Neuronal stem cell (in vitro differentiated cells): ENCODE measurements around the gene IMP3.

Experiments
- DNase-seq: peaks from one replicate; pipeline ENCODE4 v3.0.0-alpha.2; 2013; ENCODE audit warnings: low spot score
- H2AFZ ChIP-seq: one replicate; pipeline ENCODE4 v1.6.1; 2013; ENCODE audit warnings: mild to moderate bottlenecking, low read length, inconsistent platforms
- H2AK5ac ChIP-seq: 2 replicates; pipeline ENCODE4 v1.6.1; 2013; ENCODE audit warnings: low read depth, mild to moderate bottlenecking, inconsistent platforms, low read length, moderate library complexity, mixed read lengths
- H2BK120ac ChIP-seq: 2 replicates; pipeline ENCODE4 v1.6.1; 2013; ENCODE audit warnings: low read depth, mild to moderate bottlenecking, inconsistent platforms, low read length, moderate library complexity, mixed read lengths
- H2BK12ac ChIP-seq: one replicate; pipeline ENCODE4 v1.6.1; 2013; ENCODE audit warnings: low read length, inconsistent platforms
- H2BK15ac ChIP-seq: 2 replicates; pipeline ENCODE4 v1.6.1; 2013; ENCODE audit warnings: mild to moderate bottlenecking, low read length, inconsistent platforms, mixed read lengths
- H2BK5ac ChIP-seq: one replicate; pipeline ENCODE4 v1.6.1; 2013; ENCODE audit warnings: inconsistent platforms, mild to moderate bottlenecking, low read length, moderate library complexity
- H3K14ac ChIP-seq: one replicate; pipeline ENCODE4 v1.6.1; 2013; ENCODE audit warnings: low read length, inconsistent platforms
- H3K18ac ChIP-seq: 2 replicates; pipeline ENCODE4 v1.6.1; 2013; ENCODE audit warnings: low read length, inconsistent platforms
- H3K23ac ChIP-seq: 2 replicates; pipeline ENCODE4 v1.6.1; 2013; ENCODE audit warnings: low read depth, mild to moderate bottlenecking, mixed read lengths, low read length, inconsistent platforms; ENCODE audit not compliant: poor library complexity
- H3K27ac ChIP-seq: replicated peaks from 3 replicates; pipeline ENCODE4 v1.5.1; 2013; ENCODE audit warnings: low read length, inconsistent platforms
- H3K27me3 ChIP-seq, 3 experiments: 2 replicates each; pipeline ENCODE4 v1.6.1; 2013; ENCODE audit warnings: low read length in 3 of 3, mild to moderate bottlenecking in 2 of 3, inconsistent platforms in 1 of 3, low read depth in 1 of 3, mixed read lengths in 1 of 3, moderate library complexity in 1 of 3; ENCODE audit not compliant: control insufficient read depth in 3 of 3, insufficient read depth in 3 of 3
- H3K36me3 ChIP-seq, 2 donors: replicated peaks in 1 of 2; 2 replicates each; pipeline ENCODE4 v1.6.1; 2013; ENCODE audit warnings: low read length in 2 of 2; ENCODE audit not compliant: control insufficient read depth in 2 of 2, insufficient read depth in 2 of 2
- H3K4ac ChIP-seq: 2 replicates; pipeline ENCODE4 v1.6.1; 2013; ENCODE audit warnings: inconsistent platforms, mild to moderate bottlenecking, low read length, moderate library complexity
- H3K4me1 ChIP-seq, 2 donors: 1 replicate in 1 of 2; 2 replicates in 1 of 2; pipeline ENCODE4 v1.6.1; 2013; ENCODE audit warnings: low read length in 2 of 2, low read depth in 1 of 2; ENCODE audit not compliant: control insufficient read depth in 2 of 2, insufficient read depth in 1 of 2
- H3K4me2 ChIP-seq: one replicate; pipeline ENCODE4 v1.6.1; 2013; ENCODE audit warnings: mild to moderate bottlenecking, low read length, inconsistent platforms; ENCODE audit not compliant: insufficient read depth, poor library complexity, severe bottlenecking
- H3K4me3 ChIP-seq, 2 donors: 2 replicates each; pipeline ENCODE4 v1.5.1; 2013; ENCODE audit warnings: low read length in 2 of 2, mild to moderate bottlenecking in 2 of 2, inconsistent platforms in 1 of 2, moderate library complexity in 1 of 2
- H3K79me1 ChIP-seq: one replicate; pipeline ENCODE4 v1.6.1; 2013; ENCODE audit warnings: low read depth, mild to moderate bottlenecking, inconsistent platforms, low read length, moderate library complexity
- H3K9ac ChIP-seq: one replicate; pipeline ENCODE4 v1.6.1; 2013; ENCODE audit warnings: mild to moderate bottlenecking, low read depth, low read length, inconsistent platforms; ENCODE audit not compliant: poor library complexity
- H3K9me3 ChIP-seq, 2 donors: replicated peaks in 1 of 2; 2 replicates each; pipeline versions ENCODE3 to v1.6.1; 2013; ENCODE audit warnings: low read length in 2 of 2, mild to moderate bottlenecking in 2 of 2, inconsistent platforms in 1 of 2, low read depth in 1 of 2, mixed read lengths in 1 of 2, moderate library complexity in 1 of 2; ENCODE audit not compliant: control insufficient read depth in 2 of 2, insufficient read depth in 1 of 2
- H4K8ac ChIP-seq: one replicate; pipeline ENCODE4 v1.6.1; 2013; ENCODE audit warnings: low read depth, mild to moderate bottlenecking, inconsistent platforms, low read length, moderate library complexity
- H4K91ac ChIP-seq: one replicate; pipeline ENCODE4 v1.6.1; 2013; ENCODE audit warnings: low read length, low read depth, mild to moderate bottlenecking, inconsistent platforms; ENCODE audit not compliant: poor library complexity
- WGBS, 2 donors: extraction: QIAGEN DNeasy Blood & Tissue Kit; methylation state at CpG; one replicate each; pipeline ENCODE4 v1.1.7; 2013; ENCODE audit warnings: missing lambda C conversion rate in 2 of 2, mixed read lengths in 1 of 2; ENCODE audit not compliant: insufficient read length in 2 of 2, insufficient replicate concordance in 1 of 2; ENCODE audit errors: extremely low coverage in 2 of 2; 5-methylcytosine and 5-hydroxymethylcytosine counted together

The IMP3 gene

GRCh38 chr15:75646112-75646943 is 6.3 kb upstream of the IMP3 start:
- no CpG with 5 or more reads among the region's 5 CpGs for WGBS, 2 donors
- H3K27ac ChIP-seq = no peak overlapping the region

GRCh38 chr15:75644376-75644775 is 4.4 kb upstream of the IMP3 start:
- no peak overlapping the region for H2BK120ac ChIP-seq
- H3K4me3 ChIP-seq = no peak overlapping the region
- H3K9me3 ChIP-seq = no peaks in the 10 kb centered on the region
- no peak overlapping the region for H4K8ac ChIP-seq
- H3K4me1 ChIP-seq = peaks cover 9 to 11% of the 10 kb centered on the region in 2 donors
- H2BK12ac ChIP-seq = no peak overlapping the region
- H3K27ac ChIP-seq = no peak overlapping the region
- H3K27me3 ChIP-seq = peaks cover 0 to 9% (median 0%) of the 10 kb centered on the region in 3 experiments
- H2AK5ac ChIP-seq = no peak overlapping the region
- H3K4me2 ChIP-seq = no peak overlapping the region
- H4K91ac ChIP-seq = no peak overlapping the region
- no peak overlapping the region for H3K18ac ChIP-seq
- peaks cover 0 to 2% of the 10 kb centered on the region in 2 donors for H3K36me3 ChIP-seq
- H3K14ac ChIP-seq = no peak overlapping the region
- no peak overlapping the region for H2AFZ ChIP-seq
- no peak overlapping the region for H2BK5ac ChIP-seq
- no peak overlapping the region for H2BK15ac ChIP-seq
- H3K4ac ChIP-seq = no peak overlapping the region
- DNase-seq = no peak
- H3K9ac ChIP-seq = no peak overlapping the region
- no peak overlapping the region for H3K23ac ChIP-seq
- no CpG with 5 or more reads among the region's 2 CpGs for WGBS, 2 donors
- H3K79me1 ChIP-seq = peaks cover 12% of the 10 kb centered on the region

More at GRCh38 chr15:75646112-75646943, 6.3 kb upstream of the IMP3 start:
- Histone ChIP-seq H3K27me3 (peaks cover 0 to 9% (median 0%) of the 10 kb centered on the region in 3 experiments), H3K79me1 (peaks cover 9% of the 10 kb centered on the region), H3K4ac (no peak overlapping the region), H4K8ac (no peak overlapping the region), H2BK5ac (no peak overlapping the region), H2BK15ac (no peak overlapping the region), H4K91ac (no peak overlapping the region), H2AK5ac (no peak overlapping the region), H3K9me3 (no peaks in the 10 kb centered on the region), H3K9ac (peak overlapping the region; percentile 93), H3K14ac (no peak overlapping the region), H3K4me1 (peaks cover 27 to 28% of the 10 kb centered on the region in 2 donors), H3K23ac (no peak overlapping the region), H3K4me3 (peak overlapping the region; percentile 96 to 98), H2AFZ (peak overlapping the region; percentile 99), H2BK12ac (no peak overlapping the region), H3K18ac (no peak overlapping the region), H3K4me2 (peak overlapping the region; percentile 99), H2BK120ac (no peak overlapping the region), H3K36me3 (peaks cover 13 to 22% of the 10 kb centered on the region in 2 donors)
- no peak for DNase-seq

GRCh38 chr15:75641603-75642002 is 1.6 kb upstream of the IMP3 start:
- Histone ChIP-seq H3K9ac (peak overlapping the region; percentile 34), H3K36me3 (peaks cover 0 to 16% of the 10 kb centered on the region in 2 donors), H3K79me1 (peaks cover 6% of the 10 kb centered on the region), H2BK5ac (no peak overlapping the region), H3K23ac (no peak overlapping the region), H3K4me2 (no peak overlapping the region), H3K4me1 (peaks cover 4 to 7% of the 10 kb centered on the region in 2 donors), H3K14ac (no peak overlapping the region), H4K91ac (no peak overlapping the region), H3K27ac (no peak overlapping the region), H2BK120ac (no peak overlapping the region), H3K4me3 (no peak overlapping the region), H2AFZ (no peak overlapping the region), H3K18ac (no peak overlapping the region), H2AK5ac (no peak overlapping the region), H2BK15ac (no peak overlapping the region), H2BK12ac (no peak overlapping the region), H4K8ac (no peak overlapping the region), H3K4ac (no peak overlapping the region), H3K27me3 (peaks cover 0 to 6% (median 0%) of the 10 kb centered on the region in 3 experiments), H3K9me3 (no peaks in the 10 kb centered on the region)
- DNase-seq = no peak
- WGBS, 2 donors = no CpG with 5 or more reads among the region's 5 CpGs

- Histone ChIP-seq H3K79me1 (peaks cover 6% of the 10 kb centered on the region), H3K4me2 (no peak overlapping the region), H4K91ac (no peak overlapping the region), H2BK15ac (no peak overlapping the region), H3K27me3 (peaks cover 0 to under 1% (median 0%) of the 10 kb centered on the region in 3 experiments), H3K36me3 (peaks cover 0 to 16% of the 10 kb centered on the region in 2 donors), H4K8ac (no peak overlapping the region), H3K4me3 (peak overlapping the region in 1 of 2 donors; percentile 100), H2BK120ac (no peak overlapping the region), H3K14ac (no peak overlapping the region), H3K9me3 (no peaks in the 10 kb centered on the region), H2AK5ac (no peak overlapping the region), H3K4me1 (peaks cover 4 to 7% of the 10 kb centered on the region in 2 donors), H3K18ac (no peak overlapping the region), H3K4ac (no peak overlapping the region), H2AFZ (peak overlapping the region; percentile 99), H3K9ac (no peak overlapping the region), H3K27ac (no peak overlapping the region), H2BK5ac (no peak overlapping the region), H3K23ac (no peak overlapping the region), H2BK12ac (no peak overlapping the region)
- no CpG with 5 or more reads among the region's 4 CpGs for WGBS, 2 donors
- no peak for DNase-seq
Measured at GRCh38 chr15:75641179-75641503, 1.1 kb upstream of the IMP3 start.
